H1 (cell line): ENCODE data around the gene PDLIM4. TPM values are rescaled to one million over a fixed set of nuclear protein-coding genes. Genes with fewer than 3 reads are reported as not detected.

Experiments used
- CTCF ChIA-PET: fragments of 300-600 bp; sonication (Branson Sonifier 250); formaldehyde crosslinking; loops from one replicate; lab custom pipeline; 2021; ENCODE audit not compliant: partially characterized antibody; lab: Charles Lee
- POLR2A ChIA-PET: fragments of 300-600 bp; sonication (Branson Sonifier 250); formaldehyde crosslinking; loops from one replicate; lab custom pipeline; 2021; ENCODE audit warnings: inconsistent platforms; ENCODE audit not compliant: partially characterized antibody; lab: Charles Lee
- DNase-seq, 2 experiments: peaks; one replicate each; pipeline versions ENCODE4 v3.0.0 to v3.0.0-alpha.2; 2010 to 2022; ENCODE audit warnings: low spot score in 2 of 2, low read depth in 1 of 2, mixed read lengths in 1 of 2
- FAIRE-seq: peaks from 2 replicates; lab custom pipeline; 2011; peaks lifted over from hg19 to GRCh38; lab: Jason Lieb, UNC
- H2AFZ ChIP-seq: 2 replicates; pipeline ENCODE4 v1.8.1; 2012; ENCODE audit warnings: low read length, inconsistent platforms
- H2AK5ac ChIP-seq: 2 replicates; pipeline ENCODE4 v1.6.1; 2013; ENCODE audit warnings: low read depth, low read length
- H2BK120ac ChIP-seq: replicated peaks from 2 replicates; pipeline ENCODE3; 2013; ENCODE audit warnings: low read depth, low read length, inconsistent platforms
- H2BK12ac ChIP-seq: 2 replicates; pipeline ENCODE4 v1.6.1; 2013; ENCODE audit warnings: low read depth, low read length
- H2BK15ac ChIP-seq: 2 replicates; pipeline ENCODE4 v1.6.1; 2013; ENCODE audit warnings: low read length
- H2BK20ac ChIP-seq: 2 replicates; pipeline ENCODE4 v1.6.1; 2013; ENCODE audit warnings: low read length
- H2BK5ac ChIP-seq: 2 replicates; pipeline ENCODE4 v1.6.1; 2013; ENCODE audit warnings: low read depth, low read length
- H3K14ac ChIP-seq: 2 replicates; pipeline ENCODE4 v1.6.1; 2013; ENCODE audit warnings: inconsistent platforms; ENCODE audit not compliant: insufficient read length
- H3K18ac ChIP-seq: 2 replicates; pipeline ENCODE4 v1.6.1; 2013; ENCODE audit warnings: low read length; ENCODE audit errors: extremely low read depth
- H3K23ac ChIP-seq: 2 replicates; pipeline ENCODE4 v1.6.1; 2013; ENCODE audit warnings: inconsistent platforms; ENCODE audit not compliant: insufficient read length
- H3K23me2 ChIP-seq: 2 replicates; pipeline ENCODE4 v1.6.1; 2013; ENCODE audit warnings: low read depth, low read length
- H3K27ac ChIP-seq: 2 replicates; pipeline ENCODE4 v1.6.1; 2011; ENCODE audit warnings: low read depth, low read length, inconsistent platforms
- H3K27me3 ChIP-seq, 4 experiments: replicated peaks in 1 of 4; 1 replicate in 1 of 4; 2 replicates in 3 of 4; pipeline versions ENCODE4 v1.6.1 to v1.8.1; 2011 to 2013; ENCODE audit warnings: low read length in 3 of 4, mild to moderate bottlenecking in 3 of 4, inconsistent platforms in 2 of 4, mixed read lengths in 2 of 4, moderate library complexity in 1 of 4; ENCODE audit not compliant: control insufficient read depth in 3 of 4, insufficient read depth in 3 of 4; ENCODE audit errors: extremely low read depth in 1 of 4
- H3K36me3 ChIP-seq, 4 experiments: 2 replicates each; pipeline versions ENCODE4 v1.6.1 to v1.8.1; 2011 to 2013; ENCODE audit warnings: mild to moderate bottlenecking in 4 of 4, low read length in 3 of 4, moderate library complexity in 2 of 4, control low read depth in 1 of 4, inconsistent platforms in 1 of 4; ENCODE audit not compliant: insufficient read depth in 4 of 4, control insufficient read depth in 2 of 4
- H3K4ac ChIP-seq: replicated peaks from 2 replicates; pipeline ENCODE3; 2013; ENCODE audit warnings: low read length, low read depth, mixed read lengths, inconsistent platforms; ENCODE audit not compliant: insufficient read length
- H3K4me1 ChIP-seq, 4 experiments: replicated peaks in 1 of 4; 1 replicate in 1 of 4; 2 replicates in 3 of 4; pipeline versions ENCODE4 v1.6.1 to v1.8.1; 2011 to 2013; ENCODE audit warnings: low read length in 3 of 4, inconsistent platforms in 2 of 4, mixed read lengths in 1 of 4; ENCODE audit not compliant: insufficient read depth in 4 of 4, control insufficient read depth in 3 of 4
- H3K4me2 ChIP-seq, 2 experiments: 2 replicates each; pipeline versions ENCODE4 v1.6.1 to v1.8.1; 2011 to 2013; ENCODE audit warnings: low read depth in 2 of 2, low read length in 2 of 2, control low read depth in 1 of 2, inconsistent platforms in 1 of 2, mild to moderate bottlenecking in 1 of 2; ENCODE audit not compliant: insufficient read depth in 1 of 2
- H3K4me3 ChIP-seq, 4 experiments: fragments of 200-600, 300-600 bp in 1 of 4; sonication (generic), shearing (Covaris generic), sonication (Bioruptor Twin) in 1 of 4; 2 replicates each; pipeline versions ENCODE4 v1.5.1 to v1.8.1; 2011 to 2016; ENCODE audit warnings: low read length in 4 of 4, low read depth in 3 of 4, control low read depth in 2 of 4, inconsistent platforms in 2 of 4, mild to moderate bottlenecking in 2 of 4, mixed read lengths in 1 of 4, moderate library complexity in 1 of 4; ENCODE audit not compliant: insufficient read depth in 2 of 4; ENCODE audit errors: extremely low read depth in 1 of 4
- H3K56ac ChIP-seq: replicated peaks from 2 replicates; pipeline ENCODE3; 2013; ENCODE audit warnings: low read depth, mild to moderate bottlenecking, mixed read lengths, low read length, inconsistent platforms; ENCODE audit not compliant: insufficient read length
- H3K79me1 ChIP-seq: 2 replicates; pipeline ENCODE4 v1.6.1; 2013; ENCODE audit warnings: low read depth, low read length, control low read depth
- H3K79me2 ChIP-seq, 2 experiments: 2 replicates each; pipeline versions ENCODE4 v1.6.1 to v1.8.1; 2012 to 2013; ENCODE audit warnings: low read length in 2 of 2, mild to moderate bottlenecking in 2 of 2, inconsistent platforms in 1 of 2; ENCODE audit not compliant: insufficient read depth in 2 of 2, control insufficient read depth in 1 of 2
- H3K9ac ChIP-seq, 4 experiments: replicated peaks in 1 of 4; 1 replicate in 1 of 4; 2 replicates in 3 of 4; pipeline versions ENCODE4 v1.6.1 to v1.8.1; 2011 to 2013; ENCODE audit warnings: low read depth in 3 of 4, low read length in 3 of 4, control low read depth in 2 of 4, mild to moderate bottlenecking in 2 of 4, moderate library complexity in 2 of 4, inconsistent platforms in 1 of 4; ENCODE audit errors: extremely low read depth in 1 of 4
- H3K9me3 ChIP-seq, 2 experiments: 2 replicates each; pipeline versions ENCODE4 v1.6.1 to v1.8.1; 2012 to 2013; ENCODE audit warnings: mild to moderate bottlenecking in 2 of 2, moderate library complexity in 2 of 2, control low read depth in 1 of 2, inconsistent platforms in 1 of 2, low read depth in 1 of 2, low read length in 1 of 2, mixed read lengths in 1 of 2; ENCODE audit not compliant: insufficient read depth in 2 of 2
- H4K20me1 ChIP-seq, 2 experiments: replicated peaks in 1 of 2; 2 replicates each; pipeline versions ENCODE3 to v1.8.1; 2011 to 2013; ENCODE audit warnings: inconsistent platforms in 2 of 2, low read length in 2 of 2, mild to moderate bottlenecking in 1 of 2; ENCODE audit not compliant: insufficient read depth in 2 of 2, control insufficient read depth in 1 of 2
- H4K5ac ChIP-seq: 2 replicates; pipeline ENCODE4 v1.6.1; 2013; ENCODE audit warnings: low read length, low read depth, mixed read lengths, inconsistent platforms; ENCODE audit not compliant: insufficient read length
- H4K8ac ChIP-seq: 2 replicates; pipeline ENCODE4 v1.8.0; 2013; ENCODE audit warnings: mild to moderate bottlenecking, moderate library complexity, low read length, inconsistent platforms; ENCODE audit not compliant: insufficient read depth; ENCODE audit errors: extremely low read depth
- H4K91ac ChIP-seq: replicated peaks from 2 replicates; pipeline ENCODE3; 2013; ENCODE audit warnings: low read length, mixed read lengths, inconsistent platforms; ENCODE audit not compliant: insufficient read length
- BRCA1 ChIP-seq: IDR thresholded peaks from 2 replicates; pipeline ENCODE4 v1.6.1; 2012; ENCODE audit warnings: low read depth, low read length, improper control_type of control experiment
- CHD2 ChIP-seq: IDR thresholded peaks from 2 replicates; pipeline ENCODE4 v1.6.1; 2012; ENCODE audit warnings: low read length, improper control_type of control experiment
- CTBP2 ChIP-seq: IDR thresholded peaks from 2 replicates; pipeline ENCODE4 v1.7.0; 2011; ENCODE audit warnings: borderline replicate concordance, mild to moderate bottlenecking, moderate library complexity, mixed read lengths, low read length; ENCODE audit not compliant: insufficient read depth, insufficient read length
- EP300 ChIP-seq, 2 experiments: IDR thresholded peaks; 1 replicate in 1 of 2; 2 replicates in 1 of 2; pipeline ENCODE4 v1.6.1; 2011 to 2012; ENCODE audit warnings: low read depth in 2 of 2, low read length in 2 of 2, mild to moderate bottlenecking in 2 of 2, borderline replicate concordance in 1 of 2, inconsistent platforms in 1 of 2, moderate library complexity in 1 of 2
- JUN ChIP-seq: IDR thresholded peaks from 2 replicates; pipeline ENCODE4 v1.6.1; 2011; ENCODE audit warnings: low read depth, mild to moderate bottlenecking, improper control_type of control experiment, low read length
- RNF2 ChIP-seq: fragments of 200-900, 300-1000 bp; sonication (generic); IDR thresholded peaks from 2 replicates; pipeline ENCODE4 v1.7.1; 2016; ENCODE audit warnings: borderline replicate concordance, low read depth, mild to moderate bottlenecking, antibody characterized with exemption, low read length; ENCODE audit not compliant: poor library complexity, severe bottlenecking; ENCODE audit errors: missing control alignments
- SAP30 ChIP-seq: fragments of 300-600 bp; sonication (generic); IDR thresholded peaks from 2 replicates; pipeline ENCODE4 v1.7.1; 2012; ENCODE audit warnings: low read length, moderate library complexity, mild to moderate bottlenecking, inconsistent platforms; ENCODE audit not compliant: insufficient read depth, insufficient replicate concordance
- SIX5 ChIP-seq: IDR thresholded peaks from 2 replicates; pipeline ENCODE4 v1.6.1; 2011; ENCODE audit warnings: mild to moderate bottlenecking, low read depth, low read length
- TAF7 ChIP-seq: optimal IDR thresholded peaks from 2 replicates; pipeline ENCODE3; 2011; ENCODE audit warnings: low read depth, mild to moderate bottlenecking, inconsistent platforms, low read length, moderate library complexity, borderline replicate concordance
- WGBS, 2 experiments: shearing (Covaris generic) in 1 of 2; methylation state at CpG; one replicate each; pipeline versions ENCODE4 v1.1.6 to v1.1.7; 2013 to 2015; ENCODE audit warnings: low lambda C conversion rate in 2 of 2, mixed read lengths in 2 of 2, inconsistent platforms in 1 of 2, low coverage in 1 of 2, missing lambda C conversion rate in 1 of 2; ENCODE audit not compliant: insufficient replicate concordance in 2 of 2, insufficient coverage in 1 of 2, insufficient read length in 1 of 2; ENCODE audit errors: extremely low coverage in 1 of 2, missing lambda C conversion rate in 1 of 2; 5-methylcytosine and 5-hydroxymethylcytosine counted together
- polyA plus RNA-seq, 7 experiments: library from polyadenylated mRNA; depleted of rRNA in 3 of 7; stranded (reverse) in 5 of 7; unstranded in 2 of 7; fragments of >200 nt in 5 of 7; fragments of 200-250 nt in 2 of 7; gene quantifications; 1 replicate in 5 of 7; 2 replicates in 1 of 7; 4 replicates in 1 of 7; pipeline versions ENCODE4 v1.2.1 to v1.2.3, GENCODE V29; 2011 to 2013; ENCODE audit warnings: missing spikeins in 2 of 7, mixed read lengths in 2 of 7
- total RNA-seq: library from RNA; stranded (reverse); fragmentation: NEBNext Ultra II Directional; extraction: Animal tissue kit (Norgen Biotek cat#: 25700); gene quantifications from 2 replicates; pipeline ENCODE4 v1.2.1, GENCODE V29; 2021

The PDLIM4 gene
- total and polyA plus RNA-seq, 2 of the 8 experiments (the other 6 are each of a cell fraction or from before 2014, with no cell fraction given), result 10.7 to 29.1 TPM

GRCh38 chr5:132268769-132269551 is 11.5 kb downstream of the PDLIM4 start:
- H3K27ac ChIP-seq, result no peak overlapping the region
- H3K4me2 ChIP-seq, result no peak overlapping the region
- FAIRE-seq, result no peak
- H3K9me3 ChIP-seq, result no peaks in the 10 kb centered on the region
- no peak overlapping the region for H2AFZ ChIP-seq
- H4K8ac ChIP-seq, result no peak overlapping the region
- no peak overlapping the region for H2BK5ac ChIP-seq
- DNase-seq, result peak in 1 of 2 experiments; percentile 41
- no peaks in the 10 kb centered on the region; a peak in 1 of 8 replicates for H3K36me3 ChIP-seq
- H3K18ac ChIP-seq, result no peak overlapping the region
- H3K4me1 ChIP-seq, result peaks cover 0 to 2% (median 0%) of the 10 kb centered on the region in 4 experiments; a peak in 2 of 7 replicates
- H3K79me2 ChIP-seq, result no peaks in the 10 kb centered on the region
- no peak overlapping the region for H3K4ac ChIP-seq
- no peak overlapping the region for H2BK20ac ChIP-seq
- H3K9ac ChIP-seq, result no peak overlapping the region
- CTCF ChIA-PET, result interaction anchor here (0.7 to 4.1 kb wide), 4 partner anchors 10 to 102 kb away, joined by 3 to 16 read pairs (median 4); no protein-coding TSS in a partner anchor
- no peak overlapping the region for H2AK5ac ChIP-seq
- H4K5ac ChIP-seq, result no peak overlapping the region
- H3K23me2 ChIP-seq, result no peaks in the 10 kb centered on the region
- H3K23ac ChIP-seq, result no peak overlapping the region
- H2BK12ac ChIP-seq, result no peak overlapping the region
- POLR2A ChIA-PET, result interaction anchor here (0.6 to 0.7 kb wide), 2 partner anchors 53 to 142 kb away, joined by 3 read pairs; no protein-coding TSS in a partner anchor
- no peak overlapping the region for H3K14ac ChIP-seq
- no peaks in the 10 kb centered on the region for H3K79me1 ChIP-seq
- 87% methylated on average over 8 of the region's 8 CpGs; no CpG with 5 or more reads in 1 of the 2 experiments for WGBS, 2 experiments
- no peaks in the 10 kb centered on the region for H3K27me3 ChIP-seq
- no peaks in the 10 kb centered on the region for H4K20me1 ChIP-seq
- H2BK15ac ChIP-seq, result no peak overlapping the region
- no peak overlapping the region for H3K56ac ChIP-seq
- H3K4me3 ChIP-seq, result no peak overlapping the region
- H4K91ac ChIP-seq, result no peak overlapping the region
- H2BK120ac ChIP-seq, result no peak overlapping the region
- TF ChIP-seq BRCA1 (no peak), CTBP2 (no peak), RNF2 (no peak), TAF7 (no peak), JUN (no peak), SIX5 (no peak), EP300 (IDR thresholded peaks at IDR 0.05; ENCODE audit: borderline replicate concordance in 1 of 2, low read depth in 2 of 2, low read length in 2 of 2) (no peak), CHD2 (no peak), SAP30 (no peak)
